Caki2 (cell line): ENCODE data around the gene ANKRD60. TPM values are rescaled to one million over a fixed set of nuclear protein-coding genes. Genes with fewer than 3 reads are reported as not detected.

Source experiments
- DNase-seq: peaks from one replicate; pipeline ENCODE4 v3.0.0-alpha.2; 2015; ENCODE audit warnings: low read depth
- in situ Hi-C: cut with HindIII; loops from 2 replicates; pipeline ENCODE4 v1.10.0; 2016; ENCODE audit warnings: low sequenced_read_pairs, low pct_unique_long_range_greater_than_20kb, mixed read lengths
- total RNA-seq: library from RNA; depleted of rRNA; stranded (reverse); fragments of >200 nt; shearing (Covaris generic); gene quantifications from 2 replicates; pipeline ENCODE4 v1.2.3, GENCODE V29; 2014; ENCODE audit warnings: low replicate concordance

Gene ANKRD60
- total RNA-seq, 1 experiment from 2014 or later: not detected

DNA sequence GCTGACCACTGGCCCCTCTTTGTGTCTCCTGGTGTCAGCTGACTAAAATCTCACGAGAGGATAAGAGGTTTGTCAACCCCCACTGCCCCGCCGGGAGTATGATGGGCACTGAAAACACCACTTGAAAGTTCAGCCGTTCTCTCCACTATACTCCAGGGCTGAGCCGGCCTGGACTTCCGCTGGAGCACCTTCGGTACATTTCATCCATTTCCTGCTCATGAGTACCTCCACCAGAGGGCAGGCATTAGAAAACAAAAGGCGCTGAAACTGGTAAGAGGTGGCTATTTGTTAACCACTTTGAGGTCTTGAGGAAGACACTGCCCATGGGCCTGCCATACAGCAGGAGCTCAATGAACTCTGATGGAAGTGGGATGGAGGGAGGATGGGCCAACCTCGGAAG lies 17.9 kb upstream of the ANKRD60 start:
- in situ Hi-C loops: loop anchor here (25.0 kb wide), 1 partner anchor 591 kb away; no protein-coding TSS in a partner anchor
- peak; percentile 39 for DNase-seq

DNA sequence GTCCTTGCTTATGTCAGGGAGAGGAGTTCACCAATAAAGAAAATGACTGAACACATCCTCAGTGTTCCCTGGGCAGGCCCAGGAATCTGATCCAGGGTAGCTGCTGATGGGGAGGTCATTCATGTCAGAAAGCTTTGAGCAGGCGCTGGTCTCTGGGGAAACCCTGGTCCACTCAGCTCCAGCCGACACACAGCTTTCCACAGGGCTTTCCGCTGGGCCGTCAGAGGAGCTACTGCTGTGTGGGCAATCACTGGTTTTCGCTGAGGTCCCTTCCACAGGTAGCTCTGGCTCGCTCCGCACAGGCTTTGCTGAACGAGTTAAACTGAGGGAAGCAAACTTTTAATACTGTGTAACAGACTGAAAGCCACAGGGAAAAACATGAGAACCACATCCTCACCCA lies 17.5 kb upstream of the ANKRD60 start:
- in situ Hi-C loops: loop anchor here (25.0 kb wide), 1 partner anchor 591 kb away; no protein-coding TSS in a partner anchor
- no peak for DNase-seq

DNA sequence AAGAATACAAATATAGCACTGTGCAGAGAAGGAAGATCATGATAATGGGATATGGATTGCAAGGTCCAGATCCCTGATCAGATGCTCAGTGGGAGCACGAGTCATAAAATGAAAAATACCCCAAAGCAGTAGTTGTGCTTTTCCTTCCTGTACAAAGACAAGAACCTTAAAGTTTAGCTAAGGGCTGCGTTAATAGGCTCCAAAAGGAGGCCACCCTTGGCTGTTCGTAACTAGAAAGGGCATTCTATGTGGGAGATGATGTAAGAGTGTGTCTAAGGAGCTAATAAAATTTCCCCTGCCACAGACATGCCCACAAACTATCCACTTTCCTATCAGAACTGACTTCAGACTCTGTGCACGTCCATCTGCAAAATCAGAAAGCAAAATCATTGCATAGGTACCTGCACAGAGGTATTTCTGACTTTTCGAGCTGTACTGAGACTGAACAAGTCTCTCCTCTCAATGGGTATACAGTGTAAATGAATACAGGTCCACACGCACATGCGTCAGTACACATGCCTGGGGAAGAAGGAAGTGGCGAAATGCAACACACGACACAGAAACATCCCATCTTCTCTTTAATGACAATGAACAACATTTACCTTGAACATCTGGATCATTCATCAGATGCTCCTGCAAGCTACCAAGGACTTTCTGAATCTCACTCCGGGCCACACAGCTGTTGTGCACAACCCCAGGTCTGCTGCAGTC lies 16.9 kb upstream of the ANKRD60 start:
- no peak for DNase-seq
- in situ Hi-C loops: loop anchor here (25.0 kb wide), 1 partner anchor 592 kb away; no protein-coding TSS in a partner anchor

DNA sequence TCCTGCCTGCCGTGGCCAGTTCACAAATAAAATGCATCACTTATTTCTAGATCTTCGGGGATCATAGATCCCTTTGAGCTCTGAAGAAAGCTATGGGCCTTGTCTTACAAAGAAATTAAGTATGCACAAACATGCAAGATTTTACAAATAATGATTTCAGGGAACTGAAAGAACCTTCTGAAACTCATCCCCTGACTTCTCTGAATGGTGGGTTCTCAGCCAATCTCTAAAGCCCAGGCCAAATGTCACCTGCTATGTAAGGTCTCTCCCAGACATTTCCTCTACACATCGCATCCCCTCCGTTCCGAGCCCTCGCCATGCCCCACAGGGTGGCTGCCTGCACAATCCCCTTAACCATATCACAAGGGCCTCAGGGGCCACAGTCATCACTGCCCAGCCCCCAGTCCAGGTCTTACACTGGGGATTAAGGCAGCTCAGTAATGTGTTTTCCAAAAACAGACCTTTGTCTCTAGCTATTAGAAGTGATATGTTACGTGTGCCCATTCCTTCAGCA lies 16.1 kb upstream of the ANKRD60 start:
- DNase-seq: no peak
- in situ Hi-C loops: loop anchor here (25.0 kb wide), 1 partner anchor 593 kb away; no protein-coding TSS in a partner anchor

DNA sequence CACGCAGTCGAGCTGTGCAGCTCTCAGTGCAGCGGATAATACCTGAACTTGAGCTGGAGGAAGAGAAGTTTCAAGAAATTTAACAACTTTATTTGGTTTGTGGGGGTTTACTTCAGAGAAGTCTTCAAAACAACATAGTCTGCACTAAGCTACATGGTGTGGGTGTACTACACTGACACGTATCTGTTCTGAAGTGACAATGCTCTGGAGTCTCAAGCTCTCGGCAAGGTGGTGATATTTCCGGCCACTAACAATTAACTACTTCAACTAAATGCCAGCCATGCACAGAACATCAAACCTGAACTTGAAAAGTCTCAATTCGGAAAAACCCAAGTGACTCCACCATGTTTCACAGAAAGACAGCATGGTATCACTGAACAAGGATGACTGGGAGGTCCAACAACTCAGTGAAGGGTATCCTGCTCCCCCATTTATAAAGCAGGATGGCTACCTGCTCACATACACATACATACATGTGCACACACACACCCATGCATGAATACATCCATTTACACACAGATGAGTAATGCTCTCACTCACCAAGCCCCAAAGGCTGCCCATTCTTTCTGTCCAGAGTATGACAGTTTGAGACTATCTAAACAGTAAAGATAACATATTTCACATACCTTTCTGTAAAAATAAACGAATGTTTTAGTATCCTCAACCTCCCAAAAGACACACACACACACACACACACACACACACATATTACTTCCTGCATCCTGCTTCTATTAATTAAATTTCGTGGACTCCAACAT lies 15.4 kb upstream of the ANKRD60 start:
- no peak for DNase-seq
- in situ Hi-C loops: loop anchor here (25.0 kb wide), 1 partner anchor 593 kb away; no protein-coding TSS in a partner anchor

DNA sequence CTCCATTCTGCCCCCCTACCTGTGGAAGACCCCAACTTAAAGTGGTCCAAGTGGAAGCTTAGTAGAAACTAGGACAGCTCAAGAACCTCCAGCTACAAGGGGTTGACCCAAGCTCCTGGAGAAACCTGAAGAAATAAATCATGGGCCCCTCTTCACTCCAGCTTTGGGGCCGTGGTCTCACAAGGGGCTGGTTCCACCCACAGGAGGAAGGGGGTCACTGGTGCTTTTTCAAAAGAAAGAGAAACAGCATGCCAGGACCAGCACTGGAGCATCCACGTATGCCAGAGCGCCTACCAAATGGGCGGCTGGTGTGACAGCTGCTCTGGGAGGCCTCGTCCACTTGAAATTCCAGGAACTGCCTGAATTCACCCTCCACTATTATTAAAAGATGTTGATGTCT lies 14.4 kb upstream of the ANKRD60 start:
- in situ Hi-C loops: loop anchor here (25.0 kb wide), 1 partner anchor 594 kb away; no protein-coding TSS in a partner anchor
- DNase-seq: no peak

DNA sequence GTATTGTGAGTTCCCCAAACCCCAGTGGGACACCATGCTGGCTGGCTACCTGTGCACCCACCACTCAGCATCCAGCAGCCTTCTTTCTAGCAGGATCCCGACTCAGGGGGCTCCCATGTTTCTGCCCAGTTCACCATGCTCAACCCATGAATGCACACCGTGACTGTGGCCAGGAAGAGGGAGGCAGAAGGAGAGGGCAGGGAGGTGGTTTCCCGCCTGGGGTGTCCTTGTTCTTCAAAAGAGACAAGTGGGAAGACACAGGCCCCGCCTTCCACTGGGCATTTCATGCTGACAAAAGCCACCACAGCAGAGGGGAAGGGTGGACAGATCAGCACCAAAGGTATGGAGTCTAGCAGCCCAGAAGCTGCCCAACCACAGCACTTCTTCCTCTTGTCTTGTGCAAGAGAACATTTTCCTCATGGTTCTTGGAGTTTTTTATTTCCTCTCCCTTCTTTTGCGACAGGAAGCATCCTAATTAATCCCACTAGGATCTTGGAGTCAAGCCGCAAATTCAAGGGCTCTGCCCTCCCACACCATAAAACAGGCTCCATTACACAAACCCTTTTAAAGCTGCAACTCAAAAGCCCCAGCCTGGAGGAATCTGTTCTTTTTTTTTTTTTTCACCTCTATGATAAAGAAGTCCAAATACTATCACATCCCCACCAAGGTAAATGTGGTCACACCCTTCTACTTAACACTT lies 13.5 kb upstream of the ANKRD60 start:
- no peak for DNase-seq
- in situ Hi-C loops: loop anchor here (25.0 kb wide), 1 partner anchor 595 kb away; no protein-coding TSS in a partner anchor

DNA sequence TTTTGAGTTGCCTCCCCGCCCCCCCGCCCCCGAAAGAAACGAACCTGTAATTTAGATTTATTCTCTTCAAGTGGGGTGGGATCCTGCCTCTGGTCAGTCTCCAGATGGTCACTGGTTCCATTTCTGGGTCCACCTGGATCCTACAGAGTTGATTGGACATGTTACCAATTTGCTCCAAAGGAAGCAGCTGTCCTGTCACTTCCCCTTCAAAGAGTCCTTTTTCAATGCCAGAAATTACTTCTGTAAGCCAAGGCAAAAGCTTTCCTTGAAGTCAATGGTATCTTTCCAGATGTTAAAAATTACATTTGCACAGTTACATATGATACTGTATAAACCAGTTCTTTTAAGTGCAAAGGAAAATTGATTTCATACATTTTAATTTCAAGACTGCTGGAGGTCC lies 12.0 kb upstream of the ANKRD60 start:
- DNase-seq: no peak
- in situ Hi-C loops: loop anchor here (25.0 kb wide), 1 partner anchor 597 kb away; no protein-coding TSS in a partner anchor

DNA sequence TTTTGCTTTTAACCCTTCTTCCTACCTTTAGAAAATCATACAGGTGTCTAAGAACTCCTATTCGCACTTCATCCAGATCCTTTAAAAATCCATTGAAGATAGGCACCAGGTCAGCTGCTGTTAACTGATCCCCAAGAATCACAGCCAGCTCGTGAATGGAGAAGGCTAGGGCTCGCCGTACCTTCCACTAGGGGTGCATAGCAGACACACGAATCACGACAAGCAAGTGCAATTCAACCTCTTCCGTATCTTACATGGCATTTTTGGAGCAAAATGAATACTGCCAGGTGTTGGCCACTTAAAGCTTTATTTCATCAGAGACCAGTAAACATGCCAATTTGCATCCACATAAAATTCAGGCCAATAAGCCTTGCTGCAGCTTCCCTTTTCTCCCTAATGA lies 10.8 kb upstream of the ANKRD60 start:
- DNase-seq: no peak
- in situ Hi-C loops: loop anchor here (10.0 to 25.0 kb wide), 2 partner anchors 406 to 598 kb away; no protein-coding TSS in a partner anchor

DNA sequence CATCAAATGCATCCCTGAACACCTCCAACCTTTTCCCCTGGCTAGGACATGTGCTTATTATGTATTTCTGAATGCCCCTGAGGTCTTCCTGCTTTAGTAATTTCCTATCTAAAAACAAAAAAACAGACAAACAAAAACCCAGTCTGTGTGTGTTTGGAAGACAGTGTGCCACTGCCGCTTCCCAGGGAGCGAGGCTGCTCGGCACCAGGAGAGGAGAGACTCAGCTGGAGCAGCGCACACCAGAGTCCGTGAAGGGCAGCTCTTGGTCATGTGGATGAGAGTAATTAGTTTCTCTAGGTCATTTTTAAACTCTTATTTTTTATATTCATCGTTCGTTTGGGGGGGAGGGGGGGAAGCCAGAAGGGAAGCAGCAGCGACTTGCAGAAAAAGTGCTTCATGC lies 10.0 kb upstream of the ANKRD60 start:
- in situ Hi-C loops: loop anchor here (10.0 to 25.0 kb wide), 2 partner anchors 406 to 599 kb away; no protein-coding TSS in a partner anchor
- no peak for DNase-seq

DNA sequence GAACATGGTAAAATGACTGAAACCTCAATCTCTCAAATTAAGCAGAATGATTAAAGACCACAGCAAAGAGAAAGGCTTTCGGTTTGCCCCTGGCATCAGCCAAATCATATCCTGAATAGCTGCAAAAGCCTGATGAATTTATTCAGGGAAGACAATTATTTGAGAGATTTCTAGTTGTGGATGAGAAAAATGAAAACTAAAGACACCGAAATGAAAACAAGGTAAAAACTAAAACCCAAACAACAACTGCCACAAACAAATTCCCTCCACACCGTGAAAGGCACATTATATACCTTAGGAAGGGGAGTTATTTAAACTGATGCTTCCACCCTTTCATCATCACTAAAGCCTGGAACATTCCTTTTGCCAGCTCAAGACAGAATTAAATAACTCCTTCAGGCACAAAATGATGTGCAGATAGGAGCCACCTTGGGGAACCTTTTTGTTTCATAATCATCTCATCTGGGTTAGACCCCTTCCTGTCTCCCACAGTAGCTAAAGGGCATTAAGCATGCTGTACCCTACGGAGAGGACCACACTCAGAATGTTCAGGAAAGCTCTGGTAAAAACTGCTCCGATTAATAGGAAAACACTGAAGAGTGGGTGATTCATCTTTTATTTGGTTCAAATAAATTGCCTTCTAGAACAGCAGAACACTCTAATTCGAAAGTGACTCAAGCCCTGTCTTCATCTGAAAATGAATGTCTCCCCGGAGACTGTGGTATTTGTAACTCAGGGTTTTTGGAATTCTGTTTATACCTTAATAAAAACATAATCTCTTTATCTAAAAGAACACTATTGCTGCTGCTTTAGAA lies 9.1 kb upstream of the ANKRD60 start:
- DNase-seq: no peak
- in situ Hi-C loops: loop anchor here (10.0 to 25.0 kb wide), 2 partner anchors 407 to 600 kb away; no protein-coding TSS in a partner anchor

DNA sequence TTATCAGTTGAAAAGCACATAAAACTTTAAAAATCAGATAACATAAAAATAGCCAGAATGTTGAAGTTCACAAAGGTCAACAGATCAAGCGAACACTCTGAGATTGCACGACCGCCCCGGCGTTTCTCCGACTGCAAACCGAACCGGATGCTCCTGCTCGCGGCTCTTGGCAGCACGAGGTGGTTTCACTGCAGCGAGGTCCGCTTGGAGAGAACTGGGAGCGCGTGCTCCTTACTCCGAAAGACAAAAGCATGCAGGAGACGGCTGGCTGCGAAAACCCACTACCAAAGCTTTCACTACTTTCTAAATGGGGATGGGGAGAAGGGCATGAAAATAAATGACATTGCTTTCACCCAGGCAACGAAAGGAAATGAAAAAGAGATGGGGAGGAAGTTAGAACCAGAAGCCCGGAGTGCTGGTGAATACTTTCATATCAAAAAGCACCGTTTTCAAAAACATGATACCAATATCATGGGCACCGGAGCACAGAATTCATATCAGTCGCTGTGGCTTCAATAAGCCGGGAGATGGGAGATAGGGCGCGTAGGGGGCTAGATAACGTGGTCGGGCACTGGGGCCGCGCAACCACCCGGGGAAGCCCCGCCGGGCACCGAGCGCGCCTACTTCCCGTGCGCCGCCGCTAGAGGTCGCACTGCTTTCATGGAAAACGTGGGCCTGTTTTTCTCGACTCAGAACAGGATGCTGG lies 8.3 kb upstream of the ANKRD60 start:
- DNase-seq: peak; percentile 65
- in situ Hi-C loops: loop anchor here (10.0 to 25.0 kb wide), 2 partner anchors 408 to 601 kb away; no protein-coding TSS in a partner anchor

DNA sequence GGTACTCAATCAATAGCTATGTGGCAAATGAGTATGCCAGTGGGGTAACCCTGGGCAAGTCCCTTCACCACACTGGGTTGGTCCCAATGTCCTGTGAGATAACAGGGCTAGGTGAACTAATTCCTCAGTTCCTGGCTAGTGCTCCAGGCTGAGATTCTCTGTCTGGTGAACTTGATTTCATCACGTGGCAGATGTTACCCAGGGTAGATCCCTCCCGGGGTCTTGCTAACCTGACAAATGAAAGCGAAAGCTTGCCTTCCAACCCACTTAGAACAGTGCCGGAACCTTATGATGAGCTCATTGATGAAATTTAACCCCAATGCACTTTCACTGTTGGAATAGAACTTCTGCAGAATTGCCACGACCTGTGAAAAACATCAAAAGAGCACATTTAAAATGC lies 6.6 kb upstream of the ANKRD60 start:
- in situ Hi-C loops: loop anchor here (10.0 to 25.0 kb wide), 2 partner anchors 410 to 602 kb away; no protein-coding TSS in a partner anchor

DNA sequence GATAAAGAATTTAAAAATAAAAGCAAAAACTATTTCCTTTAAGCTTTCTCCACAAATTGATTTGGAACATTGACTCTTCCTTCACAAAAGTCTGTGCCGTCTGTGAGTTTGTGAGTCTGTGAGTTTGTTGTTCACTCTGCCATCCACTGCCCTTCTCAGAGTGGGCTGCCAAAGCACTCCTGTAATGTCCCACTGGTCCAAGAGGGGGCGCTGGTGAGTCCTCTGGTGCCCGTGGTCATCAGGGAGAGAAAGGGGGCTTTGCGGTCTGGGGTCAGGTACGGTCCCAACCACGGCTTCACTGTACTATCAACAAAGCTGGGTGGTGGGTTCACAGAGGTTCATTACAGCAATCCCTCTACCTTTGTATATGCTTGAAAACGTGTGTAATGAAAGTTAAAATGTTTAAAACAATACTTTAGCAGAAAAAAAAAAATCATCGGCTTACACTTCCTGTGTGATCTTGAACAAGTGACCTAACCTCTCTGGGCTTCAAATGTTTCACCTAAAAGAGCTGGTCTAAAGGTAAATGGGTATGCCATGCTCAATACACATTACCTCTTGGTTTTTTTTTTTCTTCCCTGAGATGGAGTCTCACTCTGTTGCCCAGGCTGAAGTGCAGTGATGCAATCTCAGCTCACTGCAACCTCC lies 5.6 kb upstream of the ANKRD60 start:
- DNase-seq: peak; percentile 26
- in situ Hi-C loops: loop anchor here (10.0 to 25.0 kb wide), 2 partner anchors 411 to 603 kb away; no protein-coding TSS in a partner anchor

More for the DNA sequence above, 6.6 kb upstream of the ANKRD60 start:
- DNase-seq: no peak

DNA sequence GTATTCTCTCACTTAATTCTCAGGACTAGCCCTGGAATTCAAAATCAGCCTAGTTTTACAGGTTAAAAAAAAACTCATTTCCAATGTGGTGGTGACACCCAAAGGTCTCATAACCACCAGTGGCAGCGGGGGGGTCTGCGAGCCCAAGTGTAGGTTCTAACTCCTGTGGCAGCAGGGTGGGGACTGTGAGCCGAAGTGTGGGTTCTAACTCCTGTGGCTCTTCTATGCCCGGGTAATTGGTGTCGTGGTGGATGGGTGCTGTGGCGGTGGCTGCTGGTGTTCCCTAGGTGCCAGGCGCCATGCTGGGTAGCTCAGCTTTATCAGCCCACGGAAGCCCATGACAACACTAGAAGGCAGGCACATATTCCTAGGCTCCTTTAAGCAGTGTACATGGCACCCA lies 4.9 kb upstream of the ANKRD60 start:
- in situ Hi-C loops: loop anchor here (10.0 to 25.0 kb wide), 2 partner anchors 411 to 604 kb away; no protein-coding TSS in a partner anchor

DNA sequence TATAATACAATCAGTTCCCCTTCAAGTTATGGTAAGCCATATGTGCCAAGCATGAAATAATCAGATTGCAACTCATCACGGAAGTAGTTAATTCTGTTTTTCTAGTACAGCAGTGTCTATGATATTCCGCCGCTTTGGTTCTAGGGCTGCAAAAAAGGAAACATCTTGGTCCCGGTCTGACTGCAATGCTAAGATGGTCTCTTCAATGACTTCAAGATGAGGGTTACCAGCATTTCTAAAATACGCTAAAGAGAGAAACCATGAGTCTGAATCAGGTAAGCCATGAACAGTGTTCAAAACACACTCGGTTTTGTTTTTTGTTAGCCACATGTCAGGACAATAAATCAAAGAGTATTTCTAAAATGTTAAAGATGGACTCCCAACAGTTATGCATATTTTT lies 3.2 kb upstream of the ANKRD60 start:
- in situ Hi-C loops: loop anchor here (10.0 to 25.0 kb wide), 2 partner anchors 413 to 606 kb away; no protein-coding TSS in a partner anchor
- DNase-seq: no peak

More for the DNA sequence above, 4.9 kb upstream of the ANKRD60 start:
- DNase-seq: no peak
